Suprapubic skin (tissue), 4 donors: ENCODE data around the gene ZFAND3.

Experiments
- EP300 ChIP-seq: sonication (generic); formaldehyde crosslinking; IDR thresholded peaks from one replicate; pipeline ENCODE4 v1.6.1; 2017; ENCODE audit warnings: antibody characterized with exemption
- POLR2A ChIP-seq, 2 donors: fragments of 450-650 bp; IDR thresholded peaks; one replicate each; pipeline ENCODE4 v1.6.1; 2017; ENCODE audit warnings: antibody characterized with exemption in 2 of 2, mild to moderate bottlenecking in 2 of 2, moderate library complexity in 2 of 2
- POLR2AphosphoS5 ChIP-seq, 3 donors: sonication (generic); formaldehyde crosslinking; IDR thresholded peaks; one replicate each; pipeline ENCODE4 v1.6.1; 2017; ENCODE audit warnings: antibody characterized with exemption in 3 of 3
- TF ChIP-seq, protein P1 (sequence below), 2 donors: fragments of 200-600 bp in 1 of 2; fragments of 450-650 bp in 1 of 2; sonication (generic) in 1 of 2; IDR thresholded peaks; one replicate each; pipeline ENCODE4 v1.5.1; 2016 to 2019; ENCODE audit warnings: antibody characterized with exemption in 2 of 2, mild to moderate bottlenecking in 1 of 2, moderate library complexity in 1 of 2

- TF ChIP-seq POLR2AphosphoS5 (IDR thresholded peaks at IDR 0.05) = no peak
- no peak for TF ChIP-seq POLR2A (IDR thresholded peaks at IDR 0.05)
- TF ChIP-seq, protein P1, sequence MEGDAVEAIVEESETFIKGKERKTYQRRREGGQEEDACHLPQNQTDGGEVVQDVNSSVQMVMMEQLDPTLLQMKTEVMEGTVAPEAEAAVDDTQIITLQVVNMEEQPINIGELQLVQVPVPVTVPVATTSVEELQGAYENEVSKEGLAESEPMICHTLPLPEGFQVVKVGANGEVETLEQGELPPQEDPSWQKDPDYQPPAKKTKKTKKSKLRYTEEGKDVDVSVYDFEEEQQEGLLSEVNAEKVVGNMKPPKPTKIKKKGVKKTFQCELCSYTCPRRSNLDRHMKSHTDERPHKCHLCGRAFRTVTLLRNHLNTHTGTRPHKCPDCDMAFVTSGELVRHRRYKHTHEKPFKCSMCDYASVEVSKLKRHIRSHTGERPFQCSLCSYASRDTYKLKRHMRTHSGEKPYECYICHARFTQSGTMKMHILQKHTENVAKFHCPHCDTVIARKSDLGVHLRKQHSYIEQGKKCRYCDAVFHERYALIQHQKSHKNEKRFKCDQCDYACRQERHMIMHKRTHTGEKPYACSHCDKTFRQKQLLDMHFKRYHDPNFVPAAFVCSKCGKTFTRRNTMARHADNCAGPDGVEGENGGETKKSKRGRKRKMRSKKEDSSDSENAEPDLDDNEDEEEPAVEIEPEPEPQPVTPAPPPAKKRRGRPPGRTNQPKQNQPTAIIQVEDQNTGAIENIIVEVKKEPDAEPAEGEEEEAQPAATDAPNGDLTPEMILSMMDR (IDR thresholded peaks at IDR 0.05) = no peak
- no peak for TF ChIP-seq EP300
Measured at GRCh38 chr6:38156818-38157565, 337.5 kb downstream of the ZFAND3 start.
